ENCODE data around the gene TRERF1. TPM values are rescaled to one million over a fixed set of nuclear protein-coding genes. Genes with fewer than 3 reads are reported as not detected.

The TRERF1 gene
- total RNA-seq, 1 donor = 12.0 TPM

- TF ChIP-seq, protein P1, sequence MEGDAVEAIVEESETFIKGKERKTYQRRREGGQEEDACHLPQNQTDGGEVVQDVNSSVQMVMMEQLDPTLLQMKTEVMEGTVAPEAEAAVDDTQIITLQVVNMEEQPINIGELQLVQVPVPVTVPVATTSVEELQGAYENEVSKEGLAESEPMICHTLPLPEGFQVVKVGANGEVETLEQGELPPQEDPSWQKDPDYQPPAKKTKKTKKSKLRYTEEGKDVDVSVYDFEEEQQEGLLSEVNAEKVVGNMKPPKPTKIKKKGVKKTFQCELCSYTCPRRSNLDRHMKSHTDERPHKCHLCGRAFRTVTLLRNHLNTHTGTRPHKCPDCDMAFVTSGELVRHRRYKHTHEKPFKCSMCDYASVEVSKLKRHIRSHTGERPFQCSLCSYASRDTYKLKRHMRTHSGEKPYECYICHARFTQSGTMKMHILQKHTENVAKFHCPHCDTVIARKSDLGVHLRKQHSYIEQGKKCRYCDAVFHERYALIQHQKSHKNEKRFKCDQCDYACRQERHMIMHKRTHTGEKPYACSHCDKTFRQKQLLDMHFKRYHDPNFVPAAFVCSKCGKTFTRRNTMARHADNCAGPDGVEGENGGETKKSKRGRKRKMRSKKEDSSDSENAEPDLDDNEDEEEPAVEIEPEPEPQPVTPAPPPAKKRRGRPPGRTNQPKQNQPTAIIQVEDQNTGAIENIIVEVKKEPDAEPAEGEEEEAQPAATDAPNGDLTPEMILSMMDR (IDR thresholded peaks at IDR 0.05; ENCODE audit: insufficient read depth, low read length) = no peak
- no peak for DNase-seq (ENCODE audit: low read depth)
- no peak overlapping the region for H3K4me3 ChIP-seq (ENCODE audit: low read depth, low read length)
These were observed 213.9 kb downstream of the TRERF1 start for GRCh38 chr6:42237857-42238256.

GRCh38 chr6:42236682-42237473 lies 214.8 kb downstream of the TRERF1 start:
- no peak for DNase-seq (ENCODE audit: low read depth)
- H3K4me3 ChIP-seq (ENCODE audit: low read depth, low read length) = no peak overlapping the region
- TF ChIP-seq, protein P1 (IDR thresholded peaks at IDR 0.05; ENCODE audit: insufficient read depth, low read length) = no peak

DNA sequence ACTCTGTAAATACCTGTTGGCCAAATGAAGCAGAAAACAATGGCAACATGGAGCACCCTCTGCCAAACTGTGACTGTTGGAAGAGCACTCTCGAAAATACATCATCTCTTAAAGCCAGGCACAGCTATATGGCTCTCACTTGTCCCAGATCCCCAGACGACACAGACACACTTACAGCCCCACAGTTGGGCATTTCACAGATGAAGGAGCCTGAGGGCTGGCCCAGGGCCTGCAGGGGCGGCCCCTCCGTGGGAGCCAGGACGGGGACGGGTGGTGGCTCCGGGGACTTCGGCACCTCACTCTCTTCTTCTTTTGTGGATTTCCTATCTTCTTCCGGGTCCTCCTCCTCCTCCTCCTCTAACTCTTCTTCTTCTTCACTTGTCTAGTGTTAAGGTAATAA lies 215.7 kb downstream of the TRERF1 start:
- TF ChIP-seq, protein P1 (IDR thresholded peaks at IDR 0.05; ENCODE audit: insufficient read depth, low read length) = no peak
- no peak for DNase-seq (ENCODE audit: low read depth)
- no peak overlapping the region for H3K4me3 ChIP-seq (ENCODE audit: low read depth, low read length)

- no peak overlapping the region for H3K4me3 ChIP-seq (ENCODE audit: low read depth, low read length)
- TF ChIP-seq, protein P1 (IDR thresholded peaks at IDR 0.05; ENCODE audit: insufficient read depth, low read length) = no peak
- no peak for DNase-seq (ENCODE audit: low read depth)
These were observed 219.7 kb downstream of the TRERF1 start for GRCh38 chr6:42232035-42232434.

DNA sequence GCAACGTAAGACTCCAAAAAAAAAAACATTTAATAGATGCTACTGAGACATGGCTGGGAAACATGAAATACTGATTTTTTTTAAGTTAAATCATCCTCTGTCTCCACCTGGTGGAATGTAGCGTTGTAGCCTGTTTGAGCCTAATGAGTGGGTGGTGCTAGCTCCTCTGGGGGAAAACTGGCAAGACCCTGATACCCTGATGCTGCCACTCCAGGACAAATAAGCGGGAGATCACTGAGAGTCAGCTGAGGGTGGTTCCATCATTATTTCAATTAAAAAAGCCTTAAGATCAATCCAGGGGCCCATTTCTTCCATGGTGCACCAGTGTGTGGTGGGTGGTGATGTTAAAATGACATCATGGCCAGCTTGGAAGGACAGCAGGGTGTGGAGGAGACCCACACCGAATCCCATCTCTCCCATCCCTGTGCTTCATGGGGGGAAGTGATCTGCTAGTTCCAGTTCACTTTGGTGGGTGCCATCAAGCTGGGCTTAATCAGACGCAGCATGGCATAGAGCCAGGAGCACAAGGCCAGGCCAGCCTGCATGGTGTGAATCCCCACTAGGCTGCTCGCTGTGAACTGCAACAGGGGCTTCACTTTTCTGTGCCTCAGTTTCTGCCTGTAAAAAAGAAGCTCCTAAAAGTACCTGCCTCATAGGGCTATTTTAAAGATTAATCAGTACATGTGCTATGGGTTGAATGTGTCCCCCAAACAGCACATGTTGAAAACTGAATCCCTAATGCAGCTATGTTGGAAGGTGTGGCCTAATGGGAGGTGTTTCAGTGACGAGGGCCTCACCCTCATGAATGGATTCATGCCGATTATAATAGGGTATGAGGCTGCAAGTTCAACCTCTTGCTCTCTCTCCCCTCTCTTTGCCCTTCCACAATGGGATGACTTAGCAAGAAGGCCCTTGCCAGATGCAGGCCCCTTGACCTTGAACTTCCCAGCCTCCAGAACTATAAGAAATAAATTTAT lies 221.1 kb downstream of the TRERF1 start:
- TF ChIP-seq, protein P1 (IDR thresholded peaks at IDR 0.05; ENCODE audit: insufficient read depth, low read length) = peak; percentile 42
- DNase-seq (ENCODE audit: low read depth) = peak; percentile 38

DNA sequence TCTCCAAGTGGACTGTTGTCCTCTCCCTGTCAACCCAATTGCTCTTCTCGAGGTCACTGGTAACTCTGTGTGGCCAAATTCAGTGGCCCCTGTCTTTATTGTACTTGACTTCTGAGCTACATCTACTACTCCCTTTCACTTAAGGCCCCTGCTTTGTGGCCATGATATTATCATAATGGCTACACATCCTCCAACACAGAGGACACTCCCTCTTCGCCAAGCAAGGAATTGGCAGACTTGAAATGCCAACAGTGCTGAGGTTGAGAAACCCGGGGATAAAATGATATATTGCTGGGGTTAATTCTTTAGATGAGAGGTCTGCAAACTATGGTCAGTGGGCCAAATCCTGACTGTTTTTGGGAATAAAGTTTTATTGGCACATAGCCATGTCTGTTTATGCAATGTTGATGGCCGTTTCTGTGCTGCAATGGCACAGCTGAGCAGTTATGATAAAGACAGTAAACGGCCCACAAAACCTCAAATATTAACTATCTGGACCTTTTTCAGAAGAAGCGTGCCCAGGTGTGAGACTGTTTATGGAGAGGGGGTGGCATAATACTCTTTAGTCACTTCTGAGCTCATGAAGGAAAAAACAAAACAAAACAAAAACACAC lies 222.1 kb downstream of the TRERF1 start:
- no peak for DNase-seq (ENCODE audit: low read depth)
- no peak overlapping the region for H3K4me3 ChIP-seq (ENCODE audit: low read depth, low read length)
- TF ChIP-seq, protein P1 (IDR thresholded peaks at IDR 0.05; ENCODE audit: insufficient read depth, low read length) = no peak

More for the DNA sequence above, 221.1 kb downstream of the TRERF1 start:
- H3K4me3 ChIP-seq (ENCODE audit: low read depth, low read length) = no peak overlapping the region

Data from fibroblast of the aortic adventitia (primary cell).